Calu3 (cell line): ENCODE data around the gene GLT8D1. TPM values are rescaled to one million over a fixed set of nuclear protein-coding genes. Genes with fewer than 3 reads are reported as not detected.

ENCODE experiments used
- BruUV-seq: library from RNA; stranded (reverse); fragments of 400-500 nt; replicated peaks from 2 replicates; lab custom pipeline; 2021; lab: Mats Ljungman, UMichigan
- CTCF ChIA-PET: fragments of 300-600 bp; sonication (Branson Sonifier 250); formaldehyde crosslinking; loops from one replicate; lab custom pipeline; 2022; ENCODE audit warnings: antibody characterized with exemption; lab: Charles Lee
- DNase-seq: peaks from one replicate; pipeline ENCODE4 v3.0.0; 2022
- H3K27ac Mint-ChIP-seq: one replicate; pipeline ENCODE4 v1.8.0; 2022; ENCODE audit warnings: mixed read lengths; ENCODE audit not compliant: unreplicated experiment
- H3K27me3 Mint-ChIP-seq: one replicate; pipeline ENCODE4 v1.8.0; 2022; ENCODE audit warnings: mixed read lengths; ENCODE audit not compliant: unreplicated experiment
- H3K36me3 Mint-ChIP-seq: one replicate; pipeline ENCODE4 v1.8.0; 2022; ENCODE audit warnings: mild to moderate bottlenecking, moderate library complexity, mixed read lengths; ENCODE audit not compliant: insufficient read depth, unreplicated experiment
- H3K4me1 Mint-ChIP-seq: one replicate; pipeline ENCODE4 v1.8.0; 2022; ENCODE audit warnings: mild to moderate bottlenecking, low read depth, mixed read lengths; ENCODE audit not compliant: unreplicated experiment
- H3K4me3 Mint-ChIP-seq: one replicate; pipeline ENCODE4 v1.8.0; 2022; ENCODE audit warnings: mild to moderate bottlenecking, low read depth, moderate library complexity, mixed read lengths; ENCODE audit not compliant: unreplicated experiment
- H3K9me3 Mint-ChIP-seq: one replicate; pipeline ENCODE4 v1.8.0; 2022; ENCODE audit warnings: low read depth, mixed read lengths; ENCODE audit not compliant: unreplicated experiment
- CTCF ChIP-seq: fragments of 200-600 bp; IDR thresholded peaks from one replicate; pipeline ENCODE4 v1.8.0; 2022; ENCODE audit warnings: antibody characterized with exemption; ENCODE audit not compliant: unreplicated experiment
- intact Hi-C: fragments of 100-400 bp; cut with micrococcal nuclease; formaldehyde crosslinking; loops from one replicate; pipeline ENCODE4 v1.10.0; 2022; ENCODE audit not compliant: unreplicated experiment
- total RNA-seq: library from RNA; stranded (reverse); gene quantifications from 2 replicates; pipeline ENCODE4 v1.2.3, GENCODE V29; 2022

The GLT8D1 gene
- total RNA-seq, 1 experiment from 2014 or later: 36.2 TPM

DNA sequence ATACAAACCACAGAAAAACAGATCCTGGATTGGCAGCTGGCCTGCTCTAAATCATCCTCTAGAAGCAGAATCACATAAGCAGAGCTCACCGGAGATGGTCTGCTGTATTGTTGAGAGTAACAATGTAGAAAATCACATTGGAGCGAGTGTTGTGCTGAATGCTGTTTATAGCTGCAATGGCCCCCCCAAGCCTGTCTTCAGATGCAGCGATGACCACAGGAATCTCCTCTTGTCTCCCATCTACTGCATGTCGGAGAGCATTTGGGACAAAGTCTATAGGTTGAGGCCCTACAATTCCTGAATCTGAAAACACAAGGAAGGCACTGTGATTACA lies 8.0 kb downstream of the GLT8D1 start:
- Mint-ChIP-seq H3K27ac (no peak overlapping the region), H3K4me3 (no peak overlapping the region), H3K27me3 (no peaks in the 10 kb centered on the region), H3K4me1 (peaks cover 10% of the 10 kb centered on the region), H3K36me3 (peaks cover 47% of the 10 kb centered on the region), H3K9me3 (no peaks in the 10 kb centered on the region)
- BruUV-seq: no TSS peak
- no peak for TF ChIP-seq CTCF
- CTCF ChIA-PET: interaction anchor here (0.5 kb wide), 1 partner anchor 12 kb away, joined by 3 read pairs; no protein-coding TSS in a partner anchor
- intact Hi-C loops: no loop called here
- no peak for DNase-seq

DNA sequence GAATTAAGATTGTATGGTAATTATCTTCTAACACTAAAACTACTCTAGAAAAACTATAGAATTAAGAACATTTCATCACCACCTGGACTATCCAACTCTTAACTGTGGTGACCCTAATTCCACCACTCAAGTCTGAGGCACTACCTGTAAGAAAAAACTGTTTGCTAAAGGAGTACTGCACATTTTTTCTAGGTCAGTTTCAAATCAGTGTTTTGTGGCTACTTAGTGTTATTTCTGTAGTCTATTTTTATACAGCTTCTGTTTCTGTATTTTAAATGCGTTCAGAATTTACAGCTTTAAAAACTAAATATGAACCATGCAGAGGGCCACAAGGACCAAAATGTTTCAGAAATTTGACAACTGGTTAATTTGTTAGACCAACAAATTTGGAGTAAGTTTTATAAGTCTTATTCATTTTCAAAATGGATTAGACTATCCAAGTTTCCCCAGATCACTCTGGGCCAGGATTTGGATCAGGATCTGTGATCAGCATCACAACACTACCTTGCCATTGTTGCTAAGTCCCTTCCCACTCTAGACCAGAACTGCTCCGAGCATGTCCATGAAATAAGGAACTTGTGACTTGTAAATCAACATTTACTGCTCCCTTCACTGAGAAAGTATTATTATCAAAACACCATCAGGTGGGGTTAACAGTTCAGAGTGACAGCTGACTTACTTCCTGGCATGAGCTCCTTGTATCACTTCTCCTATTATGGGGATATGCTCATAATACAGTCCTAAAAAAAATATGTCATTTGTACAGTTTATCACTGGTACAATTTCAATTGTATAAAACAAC lies 8.6 kb downstream of the GLT8D1 start:
- BruUV-seq: no TSS peak
- no peak for DNase-seq
- CTCF ChIA-PET: no interaction called here
- no peak for TF ChIP-seq CTCF
- Mint-ChIP-seq H3K27ac (no peak overlapping the region), H3K27me3 (no peaks in the 10 kb centered on the region), H3K36me3 (peaks cover 52% of the 10 kb centered on the region), H3K9me3 (no peaks in the 10 kb centered on the region), H3K4me3 (no peak overlapping the region), H3K4me1 (peaks cover 10% of the 10 kb centered on the region)
- intact Hi-C loops: no loop called here

DNA sequence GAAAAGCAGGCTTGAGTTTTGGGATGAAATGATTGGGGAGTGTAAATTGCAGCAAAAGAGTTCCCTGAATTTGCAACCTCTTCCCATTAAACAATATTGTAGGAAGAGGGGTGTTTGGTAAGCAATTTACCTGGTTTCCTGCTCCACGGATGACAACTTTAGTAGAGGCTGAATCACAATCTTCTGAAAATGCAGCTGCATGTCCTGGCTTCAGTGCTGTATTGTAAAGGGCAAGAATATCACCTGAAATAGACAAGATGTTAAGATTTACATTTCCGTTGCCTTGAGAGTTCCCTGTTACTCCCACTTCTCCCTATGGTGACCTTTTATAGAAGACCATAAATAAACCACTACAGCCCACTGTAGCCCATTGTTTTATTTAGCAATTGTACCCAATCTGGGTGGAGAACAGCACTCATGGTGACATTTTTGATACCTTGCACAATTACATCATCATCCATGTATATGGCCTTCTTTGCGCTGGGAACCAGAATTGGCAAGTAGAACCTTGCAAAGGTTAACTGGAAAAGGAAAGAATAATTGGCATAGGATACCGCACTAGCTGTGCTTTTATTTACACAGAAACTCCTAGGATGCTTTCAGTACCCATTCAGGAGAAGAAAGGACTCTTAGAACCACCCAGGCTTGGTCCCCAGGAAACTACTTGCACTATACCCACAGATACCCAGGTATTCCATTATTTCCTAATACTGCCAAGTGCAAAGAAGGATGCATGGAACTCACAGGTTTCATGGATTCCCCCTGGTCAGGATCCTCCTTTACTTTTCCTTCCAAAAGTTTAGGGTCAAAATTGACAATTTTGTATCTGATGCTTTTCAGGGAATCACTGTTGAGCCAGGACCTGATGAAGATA lies 9.6 kb downstream of the GLT8D1 start:
- CTCF ChIA-PET: no interaction called here
- no peak for DNase-seq
- Mint-ChIP-seq H3K36me3 (peaks cover 60% of the 10 kb centered on the region), H3K27ac (peak overlapping the region; percentile 42), H3K4me1 (peaks cover 10% of the 10 kb centered on the region), H3K4me3 (no peak overlapping the region), H3K27me3 (no peaks in the 10 kb centered on the region), H3K9me3 (no peaks in the 10 kb centered on the region)
- TF ChIP-seq CTCF: no peak
- intact Hi-C loops: no loop called here
- no TSS peak for BruUV-seq

DNA sequence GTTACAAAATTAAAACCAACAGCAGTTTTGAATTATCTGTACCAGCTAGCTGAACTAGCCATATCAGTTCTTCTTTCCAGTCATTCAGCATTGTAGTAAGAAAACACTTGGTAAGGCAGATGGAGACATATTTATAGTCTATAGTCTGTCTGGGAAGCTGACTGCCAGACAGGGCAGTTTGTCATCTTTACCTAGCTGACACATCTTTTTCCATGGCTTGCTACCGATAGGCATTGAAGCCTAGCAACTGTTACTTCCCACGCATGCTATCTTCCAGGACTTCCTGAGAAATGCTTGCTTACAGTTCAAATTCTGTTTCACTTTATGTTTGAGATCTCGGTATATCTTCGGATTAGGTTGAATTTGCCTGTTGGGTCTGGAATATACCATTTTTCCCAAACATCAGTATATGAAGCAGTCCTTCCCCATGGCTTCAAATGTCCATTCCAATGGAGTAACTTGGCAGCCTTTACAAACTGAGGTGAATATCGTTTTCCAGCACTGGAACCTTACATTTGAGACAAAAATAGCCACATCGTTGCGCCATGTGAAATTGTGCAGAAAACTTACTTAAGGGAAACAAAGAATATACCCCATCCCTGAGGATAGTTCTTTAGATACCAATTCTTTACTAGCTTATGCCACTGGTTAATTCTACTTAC lies 10.9 kb downstream of the GLT8D1 start:
- H3K36me3 Mint-ChIP-seq: peaks cover 74% of the 10 kb centered on the region
- no peak for TF ChIP-seq CTCF
- H3K9me3 Mint-ChIP-seq: no peaks in the 10 kb centered on the region
- H3K4me1 Mint-ChIP-seq: peaks cover 10% of the 10 kb centered on the region
- BruUV-seq: TSS peak; percentile 34
- no peak overlapping the region for H3K27ac Mint-ChIP-seq
- DNase-seq: no peak
- CTCF ChIA-PET: no interaction called here
- no peak overlapping the region for H3K4me3 Mint-ChIP-seq
- no peaks in the 10 kb centered on the region for H3K27me3 Mint-ChIP-seq
- intact Hi-C loops: no loop called here
